HL-60/S4 (cell line): ENCODE results near the gene EFNA3.
"Not testable (repeated sequence)": the region's sequence is repeated elsewhere in the genome, so short reads cannot be mapped to it uniquely, and the experiment has no call there.

Experiments
- in situ Hi-C: fragments of 300-500 bp; cut with MboI; formaldehyde crosslinking; loops from 2 replicates; pipeline ENCODE4 v1.14.3; 2022; ENCODE audit warnings: low sequenced_read_pairs

The EFNA3 gene

GRCh38 chr1:155104605-155105534, 26.2 kb downstream of the EFNA3 start:
- in situ Hi-C loops, result no loop called here

- in situ Hi-C loops, result no loop called here
Measured at GRCh38 chr1:155105604-155106011, 27.0 kb downstream of the EFNA3 start.

- in situ Hi-C loops, result no loop called here
Measured at GRCh38 chr1:155106862-155107261, 28.2 kb downstream of the EFNA3 start.

GRCh38 chr1:155107309-155108264, 28.9 kb downstream of the EFNA3 start:
- in situ Hi-C loops, result no loop called here

- in situ Hi-C loops, result no loop called here
Measured at GRCh38 chr1:155108296-155108695, 29.7 kb downstream of the EFNA3 start.

GRCh38 chr1:155110381-155110780, 31.7 kb downstream of the EFNA3 start:
- in situ Hi-C loops, result no loop called here

GRCh38 chr1:155110826-155111225, 32.2 kb downstream of the EFNA3 start:
- in situ Hi-C loops, result no loop called here

- in situ Hi-C loops, result no loop called here
Measured at GRCh38 chr1:155113450-155113980, 34.9 kb downstream of the EFNA3 start.

- in situ Hi-C loops, result no loop called here
Measured at GRCh38 chr1:155116113-155116764, 37.6 kb downstream of the EFNA3 start.

GRCh38 chr1:155117610-155118009, 39.0 kb downstream of the EFNA3 start:
- in situ Hi-C loops, result no loop called here

GRCh38 chr1:155118090-155118489, 39.5 kb downstream of the EFNA3 start:
- in situ Hi-C loops, result not testable (repeated sequence)

GRCh38 chr1:155120253-155120652, 41.6 kb downstream of the EFNA3 start:
- in situ Hi-C loops, result no loop called here

- in situ Hi-C loops, result no loop called here
Measured at GRCh38 chr1:155121249-155121648, 42.6 kb downstream of the EFNA3 start.

GRCh38 chr1:155122308-155122707, 43.7 kb downstream of the EFNA3 start:
- in situ Hi-C loops, result no loop called here

GRCh38 chr1:155123801-155124200, 45.2 kb downstream of the EFNA3 start:
- in situ Hi-C loops, result no loop called here

GRCh38 chr1:155124503-155125463, 46.1 kb downstream of the EFNA3 start:
- in situ Hi-C loops, result no loop called here

- in situ Hi-C loops, result no loop called here
Measured at GRCh38 chr1:155125511-155125945, 46.9 kb downstream of the EFNA3 start.

GRCh38 chr1:155125946-155126555, 47.4 kb downstream of the EFNA3 start:
- in situ Hi-C loops, result no loop called here

- in situ Hi-C loops, result no loop called here
Measured at GRCh38 chr1:155126556-155127104, 48.0 kb downstream of the EFNA3 start.
